Mesodermal cell (in vitro differentiated cells): ENCODE measurements around the gene CHD6.

Experiments
- H3K27ac ChIP-seq: 2 replicates; pipeline ENCODE4 v1.7.0; 2013; ENCODE audit warnings: mild to moderate bottlenecking, low read depth, low read length, moderate library complexity; ENCODE audit not compliant: severe bottlenecking
- H3K36me3 ChIP-seq: 2 replicates; pipeline ENCODE4 v1.7.1; 2013; ENCODE audit warnings: mild to moderate bottlenecking, low read length, moderate library complexity; ENCODE audit not compliant: control insufficient read depth, insufficient read depth
- H3K4me1 ChIP-seq: one replicate; pipeline ENCODE4 v1.7.1; 2013; ENCODE audit warnings: mild to moderate bottlenecking, low read length; ENCODE audit not compliant: insufficient read depth, control insufficient read depth, poor library complexity, severe bottlenecking
- H3K4me3 ChIP-seq: 2 replicates; pipeline ENCODE4 v1.7.0; 2013; ENCODE audit warnings: low read length, control low read depth, mild to moderate bottlenecking; ENCODE audit not compliant: insufficient read depth, poor library complexity, severe bottlenecking; ENCODE audit errors: extremely low read depth
- H3K9me3 ChIP-seq: 2 replicates; pipeline ENCODE4 v1.7.1; 2013; ENCODE audit warnings: mild to moderate bottlenecking, low read length, moderate library complexity; ENCODE audit not compliant: control insufficient read depth
- WGBS, 2 experiments: methylation state at CpG; one replicate each; pipeline ENCODE4 v1.1.5; 2013; ENCODE audit warnings: missing lambda C conversion rate in 2 of 2; ENCODE audit not compliant: insufficient coverage in 2 of 2; 5-methylcytosine and 5-hydroxymethylcytosine counted together

CHD6 gene

GRCh38 chr20:41366546-41367392 is 251.4 kb downstream of the CHD6 start, which contains the start of gene EMILIN3:
Gene EMILIN3, minus strand, starts transcription at chr20:41366818. Its CDS starts 184 bp downstream, at chr20:41366634.
- no peaks in the 10 kb centered on the region for H3K4me1 ChIP-seq
- peak within 1 kb of the TSS; percentile 27 for H3K4me3 ChIP-seq
- no peaks in the 10 kb centered on the region for H3K36me3 ChIP-seq
- H3K9me3 ChIP-seq = no peaks in the 10 kb centered on the region
- no peak within 1 kb of the TSS for H3K27ac ChIP-seq
- 3 to 7% methylated on average over 77 to 86 of the region's 93 CpGs for WGBS, 2 experiments

- Histone ChIP-seq H3K4me1 (no peaks in the 10 kb centered on the region), H3K4me3 (peak overlapping the region; percentile 26), H3K27ac (no peak overlapping the region), H3K9me3 (no peaks in the 10 kb centered on the region), H3K36me3 (no peaks in the 10 kb centered on the region)
- WGBS, 2 experiments = 13 to 15% methylated on average over 31 to 54 of the region's 76 CpGs
These were observed 252.2 kb downstream of the CHD6 start for GRCh38 chr20:41365777-41366545.

- no peak overlapping the region for H3K27ac ChIP-seq
- H3K4me1 ChIP-seq = no peaks in the 10 kb centered on the region
- H3K9me3 ChIP-seq = no peaks in the 10 kb centered on the region
- no peak overlapping the region for H3K4me3 ChIP-seq
- 85 to 91% methylated on average over 16 to 19 of the region's 19 CpGs for WGBS, 2 experiments
- H3K36me3 ChIP-seq = no peaks in the 10 kb centered on the region
These were observed 253.0 kb downstream of the CHD6 start for GRCh38 chr20:41364967-41365765.

GRCh38 chr20:41364236-41364855 is 253.8 kb downstream of the CHD6 start:
- Histone ChIP-seq H3K4me1 (no peaks in the 10 kb centered on the region), H3K4me3 (no peak overlapping the region), H3K27ac (no peak overlapping the region), H3K9me3 (no peaks in the 10 kb centered on the region), H3K36me3 (peaks cover 3% of the 10 kb centered on the region)
- WGBS, 2 experiments = 86 to 94% methylated on average over 8 to 10 of the region's 13 CpGs

GRCh38 chr20:41363601-41364000 is 254.6 kb downstream of the CHD6 start:
- Histone ChIP-seq H3K36me3 (peaks cover 3% of the 10 kb centered on the region), H3K9me3 (no peaks in the 10 kb centered on the region), H3K27ac (no peak overlapping the region), H3K4me3 (no peak overlapping the region), H3K4me1 (no peaks in the 10 kb centered on the region)
- WGBS, 2 experiments = 94 to 97% methylated on average over 6 of the region's 7 CpGs

- H3K9me3 ChIP-seq = no peaks in the 10 kb centered on the region
- no peaks in the 10 kb centered on the region for H3K4me1 ChIP-seq
- WGBS, 2 experiments = 83 to 93% methylated on average over 5 of the region's 5 CpGs
- H3K4me3 ChIP-seq = no peak overlapping the region
- no peak overlapping the region for H3K27ac ChIP-seq
- peaks cover 3% of the 10 kb centered on the region for H3K36me3 ChIP-seq
These were observed 255.4 kb downstream of the CHD6 start for GRCh38 chr20:41362748-41363140.

GRCh38 chr20:41361757-41362747 is 256.1 kb downstream of the CHD6 start:
- H3K4me3 ChIP-seq = no peak overlapping the region
- no peak overlapping the region for H3K27ac ChIP-seq
- H3K36me3 ChIP-seq = peaks cover 3% of the 10 kb centered on the region
- no peaks in the 10 kb centered on the region for H3K4me1 ChIP-seq
- H3K9me3 ChIP-seq = no peaks in the 10 kb centered on the region
- WGBS, 2 experiments = 94 to 95% methylated on average over 40 to 45 of the region's 45 CpGs

- peaks cover 3% of the 10 kb centered on the region for H3K36me3 ChIP-seq
- H3K4me1 ChIP-seq = no peaks in the 10 kb centered on the region
- no peak overlapping the region for H3K4me3 ChIP-seq
- no peaks in the 10 kb centered on the region for H3K9me3 ChIP-seq
- WGBS, 2 experiments = 94 to 95% methylated on average over 18 to 21 of the region's 22 CpGs
- H3K27ac ChIP-seq = no peak overlapping the region
These were observed 257.1 kb downstream of the CHD6 start for GRCh38 chr20:41360831-41361756.

GRCh38 chr20:41359541-41360011 is 258.6 kb downstream of the CHD6 start:
- Histone ChIP-seq H3K9me3 (no peaks in the 10 kb centered on the region), H3K27ac (no peak overlapping the region), H3K36me3 (peaks cover 3% of the 10 kb centered on the region), H3K4me1 (no peaks in the 10 kb centered on the region), H3K4me3 (no peak overlapping the region)
- WGBS, 2 experiments = 92 to 93% methylated on average over 8 to 9 of the region's 9 CpGs
